ENCODE measurements around the gene ACSL3. TPM values are rescaled to one million over a fixed set of nuclear protein-coding genes. Genes with fewer than 3 reads are reported as not detected.

ACSL3 gene
- total RNA-seq, 1 experiment from 2014 or later = 236 TPM

DNA sequence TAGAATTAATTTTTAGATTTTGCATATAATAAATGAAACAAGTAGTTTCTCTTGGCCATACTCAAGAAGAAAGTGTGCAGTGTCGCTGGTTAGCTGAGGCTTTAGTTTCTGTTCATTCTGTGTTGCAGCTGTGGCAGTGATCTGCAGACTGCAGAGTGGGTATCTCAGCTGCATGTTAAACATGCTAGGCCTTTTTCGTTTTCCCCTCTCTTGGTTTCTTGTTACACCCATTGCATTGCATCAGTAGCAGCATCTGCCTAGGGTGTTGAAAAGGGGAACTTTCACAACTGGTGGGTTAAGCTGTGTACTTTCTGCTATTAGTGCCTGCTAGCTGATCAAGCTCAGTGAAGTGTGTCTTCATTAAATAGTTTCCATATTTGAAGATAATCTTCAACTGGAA lies 51.3 kb downstream of the ACSL3 start:
- ChIA-PET CTCF (interaction anchor here (0.6 kb wide), 1 partner anchor 313 kb away, joined by 5 read pairs; no protein-coding TSS in a partner anchor), POLR2A (ENCODE audit: unreplicated experiment) (no interaction called here)
- no peak overlapping the region for H3K27ac ChIP-seq (ENCODE audit: low read length)
- H3K9ac ChIP-seq (ENCODE audit: low read length) = no peak overlapping the region
- no peaks in the 10 kb centered on the region for H3K9me3 ChIP-seq (ENCODE audit: low read length)
- DNase-seq (no peak), ATAC-seq (no peak)
- TF ChIP-seq, protein P1, sequence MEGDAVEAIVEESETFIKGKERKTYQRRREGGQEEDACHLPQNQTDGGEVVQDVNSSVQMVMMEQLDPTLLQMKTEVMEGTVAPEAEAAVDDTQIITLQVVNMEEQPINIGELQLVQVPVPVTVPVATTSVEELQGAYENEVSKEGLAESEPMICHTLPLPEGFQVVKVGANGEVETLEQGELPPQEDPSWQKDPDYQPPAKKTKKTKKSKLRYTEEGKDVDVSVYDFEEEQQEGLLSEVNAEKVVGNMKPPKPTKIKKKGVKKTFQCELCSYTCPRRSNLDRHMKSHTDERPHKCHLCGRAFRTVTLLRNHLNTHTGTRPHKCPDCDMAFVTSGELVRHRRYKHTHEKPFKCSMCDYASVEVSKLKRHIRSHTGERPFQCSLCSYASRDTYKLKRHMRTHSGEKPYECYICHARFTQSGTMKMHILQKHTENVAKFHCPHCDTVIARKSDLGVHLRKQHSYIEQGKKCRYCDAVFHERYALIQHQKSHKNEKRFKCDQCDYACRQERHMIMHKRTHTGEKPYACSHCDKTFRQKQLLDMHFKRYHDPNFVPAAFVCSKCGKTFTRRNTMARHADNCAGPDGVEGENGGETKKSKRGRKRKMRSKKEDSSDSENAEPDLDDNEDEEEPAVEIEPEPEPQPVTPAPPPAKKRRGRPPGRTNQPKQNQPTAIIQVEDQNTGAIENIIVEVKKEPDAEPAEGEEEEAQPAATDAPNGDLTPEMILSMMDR (conservative IDR thresholded peaks at IDR 0.05; ENCODE audit: low read depth, low read length) = no peak
- TF ChIP-seq EZH2 (IDR thresholded peaks at IDR 0.05; ENCODE audit: low read length, unreplicated experiment) (no peak), EZH2phosphoT487 (IDR thresholded peaks at IDR 0.05; ENCODE audit: borderline replicate concordance, low read length) (no peak)
- peaks cover 14% of the 10 kb centered on the region for H3F3A ChIP-seq (ENCODE audit: low read length, unreplicated experiment)
- H3K79me2 ChIP-seq (ENCODE audit: low read length) = peaks cover 99% of the 10 kb centered on the region
- intact Hi-C loops (cut with micrococcal nuclease) = no loop called here
- no peak overlapping the region for H3K4me2 ChIP-seq (ENCODE audit: low read length)
- H3K4me3 ChIP-seq (ENCODE audit: low read length) = no peak overlapping the region
- peaks cover 65% of the 10 kb centered on the region for H3K36me3 ChIP-seq (ENCODE audit: low read depth, low read length)
- peaks cover 10% of the 10 kb centered on the region for H3K4me1 ChIP-seq (ENCODE audit: insufficient read depth, low read length)
- peaks cover 60% of the 10 kb centered on the region for H4K20me1 ChIP-seq (ENCODE audit: low read length)
- H3K27me3 ChIP-seq (ENCODE audit: low read length) = no peaks in the 10 kb centered on the region
- no TSS peak for BruUV-seq (replicated peaks)
- no peaks in the 10 kb centered on the region for H3K9me2 ChIP-seq (replicated peaks; ENCODE audit: low read length)
- H2AFZ ChIP-seq (ENCODE audit: low read length) = no peak overlapping the region

- Histone ChIP-seq H3K36me3 (ENCODE audit: low read depth, low read length) (peaks cover 67% of the 10 kb centered on the region), H3K9me2 (replicated peaks; ENCODE audit: low read length) (no peaks in the 10 kb centered on the region), H3K4me1 (ENCODE audit: insufficient read depth, low read length) (peaks cover 10% of the 10 kb centered on the region), H3K4me2 (ENCODE audit: low read length) (no peak overlapping the region), H3K27ac (ENCODE audit: low read length) (no peak overlapping the region), H3K9ac (ENCODE audit: low read length) (no peak overlapping the region), H3F3A (ENCODE audit: low read length, unreplicated experiment) (peaks cover 14% of the 10 kb centered on the region), H2AFZ (ENCODE audit: low read length) (no peak overlapping the region), H3K79me2 (ENCODE audit: low read length) (peaks cover 99% of the 10 kb centered on the region), H4K20me1 (ENCODE audit: low read length) (peaks cover 60% of the 10 kb centered on the region), H3K4me3 (ENCODE audit: low read length) (no peak overlapping the region), H3K9me3 (ENCODE audit: low read length) (no peaks in the 10 kb centered on the region), H3K27me3 (ENCODE audit: low read length) (no peaks in the 10 kb centered on the region)
- DNase-seq = no peak
- TF ChIP-seq EZH2 (IDR thresholded peaks at IDR 0.05; ENCODE audit: low read length, unreplicated experiment) (no peak), EZH2phosphoT487 (IDR thresholded peaks at IDR 0.05; ENCODE audit: borderline replicate concordance, low read length) (no peak)
- TF ChIP-seq, protein P1 (conservative IDR thresholded peaks at IDR 0.05; ENCODE audit: low read depth, low read length) = no peak
- POLR2A ChIA-PET (ENCODE audit: unreplicated experiment) = no interaction called here
- intact Hi-C loops (cut with micrococcal nuclease) = no loop called here
- CTCF ChIA-PET = interaction anchor here (0.6 kb wide), 1 partner anchor 312 kb away, joined by 5 read pairs; no protein-coding TSS in a partner anchor
- BruUV-seq (replicated peaks) = no TSS peak
- no peak for ATAC-seq
These were observed 51.9 kb downstream of the ACSL3 start for GRCh38 chr2:222912776-222913175.

DNA sequence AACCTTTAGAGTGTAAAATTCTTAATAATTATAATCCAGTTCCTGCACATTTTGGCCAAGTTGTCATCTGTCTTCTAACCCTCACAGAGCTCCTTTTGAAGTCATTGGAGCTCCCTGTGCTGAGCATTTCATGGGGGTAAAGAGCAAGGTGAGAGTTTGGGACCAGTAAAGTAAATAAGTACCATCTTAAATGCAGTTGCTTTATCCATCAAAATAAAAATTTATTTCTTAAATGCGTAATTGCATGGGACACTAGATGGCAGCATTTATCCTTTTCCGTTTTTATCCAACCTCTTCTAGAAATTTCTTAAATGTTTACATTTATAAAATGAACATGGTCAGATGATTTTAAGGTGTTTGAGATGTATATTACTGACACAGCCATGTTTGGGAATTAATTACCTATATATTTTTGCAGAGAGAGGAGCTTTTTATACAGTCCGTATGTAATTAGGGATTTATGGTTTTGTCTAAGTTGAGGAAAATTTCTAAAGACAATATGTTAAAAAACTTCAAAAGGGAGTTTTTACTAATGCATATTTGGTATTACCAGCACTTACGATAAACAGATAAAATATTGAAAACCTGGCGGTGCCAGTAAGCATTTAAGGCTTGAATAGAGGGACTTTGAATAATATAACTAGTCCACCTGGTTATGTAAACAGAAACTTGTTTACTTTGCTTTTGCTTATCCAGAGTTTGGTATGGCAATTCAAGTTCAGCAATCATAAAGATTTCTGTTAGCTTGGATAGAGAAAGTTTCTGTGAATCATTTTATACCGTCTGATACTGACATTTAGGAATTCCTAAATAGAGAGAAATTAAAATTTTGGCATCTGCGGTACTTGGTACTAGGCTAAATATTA lies 54.5 kb downstream of the ACSL3 start:
- ATAC-seq (peak; percentile 19; the same call in 1 of the 2 replicates), DNase-seq (peak; percentile 53)
- H3K36me3 ChIP-seq (ENCODE audit: low read depth, low read length) = peaks cover 62% of the 10 kb centered on the region

More for the DNA sequence above, 54.5 kb downstream of the ACSL3 start:
- Histone ChIP-seq H3K9ac (ENCODE audit: low read length) (no peak overlapping the region), H3K9me2 (replicated peaks; ENCODE audit: low read length) (no peaks in the 10 kb centered on the region), H3K9me3 (ENCODE audit: low read length) (no peaks in the 10 kb centered on the region), H3F3A (ENCODE audit: low read length, unreplicated experiment) (peaks cover 14% of the 10 kb centered on the region), H3K79me2 (ENCODE audit: low read length) (peaks cover 78% of the 10 kb centered on the region), H3K27ac (ENCODE audit: low read length) (no peak overlapping the region), H2AFZ (ENCODE audit: low read length) (no peak overlapping the region), H3K4me1 (ENCODE audit: insufficient read depth, low read length) (peaks cover 22% of the 10 kb centered on the region), H3K27me3 (ENCODE audit: low read length) (no peaks in the 10 kb centered on the region), H3K4me2 (ENCODE audit: low read length) (peak overlapping the region; percentile 3; the same call in 1 of the 2 replicates), H3K4me3 (ENCODE audit: low read length) (no peak overlapping the region), H4K20me1 (ENCODE audit: low read length) (peaks cover 51% of the 10 kb centered on the region)
- intact Hi-C loops (cut with micrococcal nuclease) = loop anchor here (1.0 kb wide), 2 partner anchors 24 to 44 kb away; no protein-coding TSS in a partner anchor
- POLR2A ChIA-PET (ENCODE audit: unreplicated experiment) = no interaction called here
- no peak for TF ChIP-seq EZH2phosphoT487 (IDR thresholded peaks at IDR 0.05; ENCODE audit: borderline replicate concordance, low read length)
- TF ChIP-seq, protein P1 (conservative IDR thresholded peaks at IDR 0.05; ENCODE audit: low read depth, low read length) = peak; percentile 79
- no TSS peak for BruUV-seq (replicated peaks)
- CTCF ChIA-PET = no interaction called here
